NK-92 treated with Interleukin-12 subunit alpha and Interleukin-12 subunit beta, amount 100 ng/mL, for 24 hours (cell line): ENCODE data around the gene PCGF3.
"Not testable (repeated sequence)": the region's sequence is repeated elsewhere in the genome, so short reads cannot be mapped to it uniquely, and the experiment has no call there.

Experiments
- DNase-seq: peaks from one replicate; lab custom pipeline; 2025; lab: John Stamatoyannopoulos, UW

Gene PCGF3

DNA sequence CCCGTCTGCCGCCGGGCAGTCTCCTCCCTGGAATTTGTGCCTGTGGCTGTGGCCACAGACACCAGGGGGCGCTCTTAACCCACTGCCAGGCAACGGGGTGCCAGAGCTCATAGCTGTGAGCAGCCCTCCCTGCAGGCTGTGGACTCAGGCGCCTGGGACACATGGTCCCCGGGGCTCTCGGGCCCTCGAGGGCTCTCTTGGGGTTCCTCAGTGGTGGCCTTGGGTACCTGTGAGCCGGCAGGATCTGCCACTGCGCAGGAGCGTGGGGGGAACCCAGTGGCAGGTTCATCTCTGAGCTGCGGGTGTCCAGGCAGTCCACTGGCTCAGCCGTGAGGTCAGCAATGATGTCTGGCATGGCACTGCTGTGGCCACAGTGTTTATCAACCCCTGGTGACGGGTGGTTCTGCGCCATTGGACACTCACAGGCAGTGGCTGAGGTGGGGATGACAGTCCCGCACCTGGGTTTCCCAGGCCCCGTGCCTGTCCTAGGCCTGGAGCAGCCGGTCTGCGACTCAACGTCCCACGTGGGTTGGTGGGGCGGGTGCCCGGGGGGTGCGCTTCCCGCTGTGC lies 37.2 kb downstream of the PCGF3 start:
- peak; percentile 28 for DNase-seq

DNA sequence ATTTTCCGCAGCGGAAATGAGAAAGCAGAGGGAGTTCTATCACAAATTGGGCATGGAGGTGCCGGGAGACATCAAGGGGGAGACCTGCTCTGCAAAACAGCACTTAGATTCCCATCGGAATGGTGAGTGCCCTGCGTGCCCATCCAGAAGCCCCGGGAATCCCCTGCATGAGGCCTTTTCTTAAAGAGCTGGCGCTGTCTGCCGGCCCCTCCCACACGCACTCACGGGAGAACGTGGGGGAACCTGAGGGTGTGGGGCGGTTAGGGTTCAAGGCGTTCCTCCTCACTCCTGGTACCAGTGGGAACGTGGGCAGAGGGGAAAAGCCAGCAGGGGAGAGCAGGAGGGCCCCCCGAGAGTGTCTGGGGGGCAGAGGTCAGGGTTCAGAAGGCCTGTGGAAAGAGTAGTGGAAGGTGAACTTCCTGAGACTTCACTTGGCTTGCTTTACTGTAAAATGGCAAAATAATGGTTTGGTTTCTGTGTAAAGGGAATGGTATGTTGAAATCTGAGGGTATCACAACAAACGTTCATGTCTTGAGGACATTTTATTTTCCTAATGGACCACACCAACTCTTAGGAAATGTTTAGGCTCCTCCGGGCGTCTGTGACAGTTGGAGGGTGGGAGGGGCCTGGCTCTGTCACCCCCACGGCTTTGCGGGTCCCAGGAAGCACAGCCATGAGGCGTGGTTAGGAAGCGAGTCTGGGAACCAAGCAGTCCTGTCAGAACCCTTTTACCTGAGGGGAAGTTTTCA lies 38.0 kb downstream of the PCGF3 start:
- DNase-seq, result no peak

DNA sequence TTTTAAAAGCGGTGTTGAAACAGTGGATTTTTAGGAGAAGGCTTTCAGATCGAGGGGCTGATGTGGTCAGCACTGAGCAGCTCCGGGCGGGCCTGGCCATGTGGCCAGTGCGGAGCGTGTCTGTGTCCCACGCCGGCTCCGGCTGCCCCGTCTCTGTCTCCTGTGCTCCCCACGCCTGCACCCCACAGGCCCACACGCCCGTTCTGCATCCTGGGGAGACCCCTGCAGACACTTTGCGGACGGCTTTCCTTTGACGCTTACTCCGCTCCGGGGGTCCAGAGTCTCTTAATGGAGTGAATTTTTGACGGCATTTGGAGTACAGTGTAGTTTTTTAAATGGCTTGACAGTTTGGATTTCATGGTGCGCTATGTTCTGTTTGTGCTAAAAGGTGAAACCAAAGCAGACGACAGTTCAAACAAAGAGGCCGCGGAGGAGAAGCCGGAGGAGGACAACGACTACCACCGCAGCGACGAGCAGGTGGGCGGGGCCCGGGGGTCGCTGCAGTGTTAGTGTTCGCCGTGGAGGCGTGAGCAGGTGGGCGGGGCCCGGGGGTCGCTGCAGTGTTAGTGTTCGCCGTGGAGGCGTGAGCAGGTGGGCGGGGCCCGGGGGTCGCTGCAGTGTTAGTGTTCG lies 38.7 kb downstream of the PCGF3 start:
- no peak for DNase-seq

DNA sequence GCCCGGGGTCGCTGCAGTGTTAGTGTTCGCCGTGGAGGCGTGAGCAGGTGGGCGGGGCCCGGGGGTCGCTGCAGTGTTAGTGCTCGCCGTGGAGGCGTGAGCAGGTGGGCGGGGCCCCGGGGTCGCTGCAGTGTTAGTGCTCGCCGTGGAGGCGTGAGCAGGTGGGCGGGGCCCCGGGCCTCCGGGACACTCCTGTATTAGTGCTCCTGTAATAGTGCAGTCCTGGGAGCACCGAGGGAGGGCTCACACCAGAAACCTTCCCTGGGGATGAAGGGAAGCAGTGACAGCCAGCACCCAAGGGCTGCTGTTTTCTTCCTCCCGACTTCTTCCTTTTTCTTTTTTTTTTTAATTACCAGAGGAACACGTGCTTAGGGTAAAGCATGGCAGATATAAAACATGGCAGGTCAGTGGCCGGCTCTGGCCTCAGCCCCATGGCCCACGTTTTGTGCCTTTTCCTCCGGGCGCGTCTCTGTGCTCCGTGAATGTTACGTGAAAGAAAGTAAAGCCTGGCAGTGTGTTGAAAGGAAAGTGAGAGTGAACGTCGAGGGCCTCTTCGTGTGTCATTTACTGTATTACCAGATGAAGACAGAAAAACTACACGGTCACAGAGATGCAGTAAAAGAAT lies 42.0 kb downstream of the PCGF3 start:
- DNase-seq, result no peak

DNA sequence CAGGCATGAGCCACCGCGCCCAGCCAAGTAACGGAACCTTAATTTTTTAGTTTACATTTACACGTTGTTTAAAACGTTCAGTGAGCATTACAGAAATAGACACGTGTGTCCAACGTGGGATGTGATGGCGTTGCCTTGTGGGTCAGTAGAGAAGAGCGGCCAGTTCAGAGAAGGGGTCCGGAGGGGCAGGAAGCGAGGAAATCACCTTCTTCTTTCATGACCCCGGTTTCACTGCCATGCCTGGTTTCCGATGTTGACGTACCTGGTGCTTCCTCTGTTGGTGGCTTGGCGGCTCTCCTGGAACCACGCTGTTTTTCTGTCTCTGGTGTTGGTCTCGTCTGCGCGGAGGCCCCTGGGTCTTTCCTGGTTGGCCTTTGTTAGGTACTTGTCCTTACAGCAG lies 42.8 kb downstream of the PCGF3 start:
- DNase-seq, result no peak

DNA sequence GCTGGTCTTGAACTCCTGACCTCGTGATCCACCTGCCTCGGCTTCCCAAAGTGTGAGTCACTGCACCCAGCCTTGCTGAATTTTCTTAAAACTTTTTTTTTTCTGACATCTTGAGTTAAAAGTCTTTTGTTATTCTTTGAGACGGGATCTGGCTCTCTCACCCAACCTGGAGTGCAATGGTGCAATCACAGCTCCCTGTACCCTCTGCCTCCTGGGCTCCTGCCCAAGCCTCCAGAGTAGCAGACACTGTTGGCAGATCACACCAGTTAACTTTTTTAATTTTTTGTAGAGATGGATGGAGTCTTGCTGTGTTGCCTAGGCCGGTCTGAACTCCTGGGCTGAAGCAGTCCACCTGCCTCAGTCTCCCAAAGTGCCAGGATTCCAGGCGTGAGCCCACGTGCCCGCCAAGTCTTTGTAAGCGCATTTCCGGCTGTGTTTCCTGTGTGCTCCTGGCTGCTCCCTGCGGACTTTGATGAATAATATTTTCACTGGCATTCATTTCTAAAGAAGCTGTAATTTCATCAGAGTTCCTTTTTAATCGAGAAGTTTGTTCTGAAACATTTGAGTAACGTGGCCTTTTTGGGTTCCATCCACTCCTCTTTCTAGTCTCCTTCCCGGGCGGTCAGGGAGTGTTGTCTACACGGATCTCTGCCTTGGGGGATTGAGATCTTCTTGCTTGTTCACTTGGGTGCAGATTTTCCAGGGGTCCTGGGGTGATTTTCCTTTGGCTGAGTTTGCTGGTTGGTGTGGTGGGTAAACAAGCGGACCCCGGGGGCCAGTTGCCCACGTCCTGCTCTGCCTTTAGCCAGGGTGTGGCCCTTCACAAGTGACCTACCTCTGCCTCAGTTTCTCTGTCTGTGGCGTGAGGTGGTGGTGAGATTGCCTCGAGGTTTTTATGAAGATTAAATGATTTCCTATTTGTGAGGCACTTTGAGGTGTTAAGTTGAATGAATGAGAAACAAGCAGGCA lies 44.4 kb downstream of the PCGF3 start:
- DNase-seq, result no peak

- DNase-seq, result no peak
Measured at GRCh38 chr4:751676-752075, 46.0 kb downstream of the PCGF3 start.

- DNase-seq, result no peak
Measured at GRCh38 chr4:752196-752861, 46.7 kb downstream of the PCGF3 start.

DNA sequence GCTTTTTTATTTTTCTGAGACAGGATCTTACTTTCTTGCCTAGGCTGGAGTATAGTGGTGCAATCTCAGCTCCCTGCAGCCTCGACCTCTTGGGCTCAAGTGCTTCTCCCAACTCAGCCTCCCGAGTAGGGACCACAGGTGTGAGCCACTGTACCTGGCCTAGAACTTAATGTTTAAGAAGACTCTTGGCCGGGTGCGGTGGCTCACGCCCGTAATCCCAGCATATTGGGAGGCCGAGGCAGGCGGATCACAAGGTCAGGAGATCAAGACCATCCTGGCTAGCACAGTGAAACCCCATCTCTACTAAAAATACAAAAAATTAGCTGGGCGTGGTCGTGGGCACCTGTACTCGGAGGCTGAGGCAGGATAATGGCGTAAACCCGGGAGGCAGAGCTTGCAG lies 47.6 kb downstream of the PCGF3 start:
- DNase-seq, result not testable (repeated sequence)

DNA sequence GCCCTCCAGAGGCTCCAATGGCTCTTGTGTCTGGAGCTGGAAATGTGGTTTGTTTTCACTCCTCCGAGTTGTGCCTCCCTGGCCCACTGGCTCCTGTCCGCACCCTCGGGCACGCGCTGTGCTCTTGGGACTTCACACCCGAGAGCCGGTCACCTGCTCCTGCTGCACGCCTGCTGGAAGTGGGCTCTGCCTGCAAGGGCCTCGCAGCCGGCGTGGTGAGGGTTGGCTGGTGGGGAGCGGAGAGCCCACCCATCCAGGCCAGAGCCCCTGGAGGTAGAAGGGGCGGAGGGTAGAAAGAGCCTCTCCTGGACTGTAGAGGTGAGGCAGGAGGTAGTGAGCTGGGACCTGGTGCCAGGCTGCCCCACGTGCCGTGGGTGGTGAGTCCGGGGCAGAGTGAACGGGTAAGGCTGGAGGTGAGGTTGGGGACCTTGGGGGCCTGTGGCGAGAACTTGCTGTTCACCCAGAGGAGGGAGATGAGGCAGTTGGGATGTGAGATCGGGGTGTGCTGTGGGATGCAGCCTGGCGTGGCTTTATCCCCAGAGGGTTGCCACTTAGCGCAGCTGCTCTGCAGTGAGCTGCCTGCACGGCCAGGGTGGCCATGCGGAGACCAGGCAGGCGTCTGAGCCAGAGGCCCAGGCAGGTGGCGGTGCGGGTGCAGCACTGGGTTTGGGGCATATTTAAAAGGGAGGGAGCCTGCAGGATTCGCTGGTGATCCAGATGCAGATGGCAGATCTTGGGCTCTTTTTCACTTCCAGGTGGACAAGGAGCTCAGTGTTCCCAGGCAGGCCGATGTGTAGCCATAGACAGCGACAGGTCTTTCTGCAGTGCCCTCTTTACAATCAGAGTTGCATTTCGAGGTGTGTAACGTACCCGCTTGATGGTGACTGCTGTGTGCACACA lies 48.8 kb downstream of the PCGF3 start:
- no peak for DNase-seq

GRCh38 chr4:757111-757510 lies 51.5 kb downstream of the PCGF3 start:
- no peak for DNase-seq

DNA sequence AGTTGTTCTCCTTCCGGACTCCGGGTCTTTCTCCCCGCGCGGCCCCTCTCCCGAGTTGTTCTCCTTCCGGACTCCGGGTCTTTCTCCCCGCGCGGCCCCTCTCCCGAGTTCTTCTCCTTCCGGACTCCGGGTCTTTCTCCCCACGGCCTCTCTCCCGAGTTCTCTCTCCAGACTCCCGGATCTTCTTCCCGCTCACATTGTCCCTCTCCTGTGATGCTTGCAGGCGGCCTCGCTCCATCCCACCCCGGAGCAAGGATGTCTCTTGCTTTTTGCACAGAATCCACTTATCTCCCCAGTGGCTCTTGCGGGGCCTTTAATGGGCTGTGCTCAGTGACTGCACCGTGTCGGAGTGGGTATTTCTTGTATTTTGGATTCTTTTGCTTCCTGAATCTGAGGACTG lies 54.2 kb downstream of the PCGF3 start:
- DNase-seq, result not testable (repeated sequence)

- DNase-seq, result no peak
Measured at GRCh38 chr4:760616-761015, 55.0 kb downstream of the PCGF3 start.

GRCh38 chr4:761086-761485 lies 55.5 kb downstream of the PCGF3 start:
- no peak for DNase-seq

DNA sequence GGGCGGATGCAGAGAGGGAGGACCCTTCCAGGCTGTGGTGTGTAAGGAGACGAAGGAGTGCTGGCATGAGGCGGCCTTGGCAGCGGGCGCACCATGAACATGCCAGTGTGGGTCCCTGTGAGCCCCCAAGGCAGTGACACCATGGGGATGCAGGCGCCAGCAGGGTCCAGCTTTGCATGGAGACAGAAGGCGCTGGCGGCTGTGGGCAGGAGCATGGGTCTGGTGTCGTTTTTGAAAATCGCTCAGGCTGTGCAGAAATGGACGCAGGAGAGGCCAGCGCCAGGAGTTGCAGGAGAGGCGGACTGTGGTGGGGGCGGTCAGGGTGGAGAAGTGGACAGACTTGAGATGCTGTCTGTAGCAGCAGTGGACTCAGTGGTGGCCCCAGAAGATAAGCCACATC lies 56.1 kb downstream of the PCGF3 start:
- no peak for DNase-seq

GRCh38 chr4:762211-763190 lies 56.9 kb downstream of the PCGF3 start:
- no peak for DNase-seq

- DNase-seq, result no peak
Measured at GRCh38 chr4:763191-763810, 57.7 kb downstream of the PCGF3 start.

- no peak for DNase-seq
Measured at GRCh38 chr4:763922-764321, 58.3 kb downstream of the PCGF3 start.
